ENCODE results near the gene MRPL51.
"Not testable (repeated sequence)": the region's sequence is repeated elsewhere in the genome, so short reads cannot be mapped to it uniquely, and the experiment has no call there.

MRPL51 gene

DNA sequence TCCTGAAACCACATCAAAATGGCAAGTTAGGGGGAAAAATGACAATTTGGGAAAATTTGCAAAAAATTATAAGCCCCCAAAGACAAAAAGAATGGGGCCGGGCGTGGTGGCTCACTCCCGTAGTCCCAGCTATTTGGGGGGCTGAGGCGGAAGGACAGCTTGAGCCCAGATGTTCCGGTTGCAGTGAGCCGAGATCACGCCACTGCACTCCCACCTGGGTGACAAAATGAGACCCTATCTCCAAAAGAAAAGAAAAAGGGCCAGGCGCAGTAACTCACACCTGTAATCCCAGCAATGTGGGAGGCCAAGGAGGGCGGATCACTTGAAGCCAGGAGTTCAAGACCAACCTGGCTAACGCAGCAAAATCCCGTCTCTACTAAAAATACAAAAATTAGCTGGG lies 20.6 kb downstream of the MRPL51 start:
- H3K9ac ChIP-seq (ENCODE audit: low read depth, low read length), result no peak overlapping the region
- H3K4me3 ChIP-seq (ENCODE audit: low read length), result no peak overlapping the region
- H3K4me1 ChIP-seq (ENCODE audit: insufficient read depth, low read length), result peaks cover 5% of the 10 kb centered on the region; the same call in 1 of the 2 replicates
- H3K27ac ChIP-seq (ENCODE audit: low read depth, low read length), result no peak overlapping the region
- peaks cover 6% of the 10 kb centered on the region; the same call in 1 of the 2 replicates for H3K9me3 ChIP-seq (ENCODE audit: insufficient read depth, low read depth, low read length)
- no peaks in the 10 kb centered on the region for H3K27me3 ChIP-seq (ENCODE audit: insufficient read depth, low read length)
- H3K36me3 ChIP-seq (ENCODE audit: insufficient read depth, low read length), result 0 out of 2 replicates have a peak, but pooled peaks cover 3% of the 10 kb centered on the region
- 96% methylated on average over 11 of the region's 11 CpGs for WGBS

DNA sequence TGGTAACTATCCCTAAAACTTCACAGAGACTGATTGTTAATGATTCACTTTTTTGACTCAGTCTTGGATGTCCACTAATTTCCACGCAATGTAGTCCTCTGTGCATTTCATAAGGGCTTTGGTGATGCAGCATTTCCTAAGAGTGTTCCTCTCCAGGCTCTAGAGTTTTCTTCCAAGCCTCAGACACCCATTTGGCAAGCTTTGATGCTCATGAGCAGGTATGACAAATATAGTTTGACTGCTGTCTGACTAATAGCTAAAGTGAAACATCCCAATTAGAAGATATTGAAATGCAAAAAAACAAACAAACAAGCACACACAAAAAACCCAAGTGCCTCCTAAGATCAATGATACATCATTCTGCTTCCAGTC lies 21.1 kb downstream of the MRPL51 start:
- H3K9me3 ChIP-seq (ENCODE audit: insufficient read depth, low read depth, low read length), result peaks cover 6% of the 10 kb centered on the region; the same call in 1 of the 2 replicates
- no peak overlapping the region for H3K9ac ChIP-seq (ENCODE audit: low read depth, low read length)
- H3K27ac ChIP-seq (ENCODE audit: low read depth, low read length), result no peak overlapping the region
- peaks cover 5% of the 10 kb centered on the region; the same call in 1 of the 2 replicates for H3K4me1 ChIP-seq (ENCODE audit: insufficient read depth, low read length)
- H3K27me3 ChIP-seq (ENCODE audit: insufficient read depth, low read length), result no peaks in the 10 kb centered on the region
- H3K4me3 ChIP-seq (ENCODE audit: low read length), result no peak overlapping the region
- WGBS, result 94% methylated on average over 1 of the region's 1 CpG
- 0 out of 2 replicates have a peak, but pooled peaks cover 3% of the 10 kb centered on the region for H3K36me3 ChIP-seq (ENCODE audit: insufficient read depth, low read length)

DNA sequence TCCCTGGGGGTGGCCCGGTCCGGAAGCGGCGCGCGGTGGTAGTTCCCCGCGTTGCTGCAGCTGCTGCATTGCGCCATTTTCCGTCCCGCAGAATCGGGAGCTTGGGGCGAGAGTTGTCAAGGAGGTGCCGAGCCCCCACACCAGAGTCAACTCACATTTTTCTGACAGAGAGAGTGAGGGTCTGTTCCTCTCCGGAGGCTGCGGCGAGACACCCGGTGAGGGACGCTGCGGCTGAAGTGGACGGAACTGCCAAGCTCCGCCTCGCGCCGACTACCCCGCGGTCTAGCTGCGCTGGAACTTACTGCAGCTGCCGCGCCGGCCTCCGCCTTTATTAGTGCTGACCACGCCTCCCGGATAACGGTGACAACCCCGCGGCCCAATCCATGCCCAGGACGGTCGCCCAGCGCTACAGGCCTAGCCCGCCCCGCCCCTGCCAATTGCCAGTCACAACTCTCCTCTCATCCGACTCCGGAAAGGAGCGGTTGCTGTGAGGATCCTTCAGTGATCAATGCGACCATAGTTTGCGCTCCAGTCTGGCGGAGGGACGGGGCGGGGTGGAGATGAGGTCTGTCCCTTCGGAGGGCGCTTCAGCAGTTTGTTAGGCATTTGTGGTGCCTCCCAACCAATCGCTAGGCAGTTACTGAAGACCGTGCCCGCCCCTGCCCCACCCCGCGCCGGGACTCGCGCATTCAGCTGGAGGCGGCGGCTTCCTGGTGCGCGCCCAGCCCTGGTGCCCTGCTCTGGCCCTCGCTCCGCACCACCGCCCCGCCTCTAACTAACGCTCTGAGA lies 22.5 kb downstream of the MRPL51 start, which contains the start of gene VAMP1:
Gene VAMP1, minus strand, starts transcription at position 303 of the 789 bp plus-strand sequence. Its CDS starts 146 bp downstream, at position 157.
- under 1% methylated on average over 69 of the region's 69 CpGs for WGBS
- peak within 1 kb of the TSS; percentile 89 for H3K27ac ChIP-seq (ENCODE audit: low read depth, low read length)

DNA sequence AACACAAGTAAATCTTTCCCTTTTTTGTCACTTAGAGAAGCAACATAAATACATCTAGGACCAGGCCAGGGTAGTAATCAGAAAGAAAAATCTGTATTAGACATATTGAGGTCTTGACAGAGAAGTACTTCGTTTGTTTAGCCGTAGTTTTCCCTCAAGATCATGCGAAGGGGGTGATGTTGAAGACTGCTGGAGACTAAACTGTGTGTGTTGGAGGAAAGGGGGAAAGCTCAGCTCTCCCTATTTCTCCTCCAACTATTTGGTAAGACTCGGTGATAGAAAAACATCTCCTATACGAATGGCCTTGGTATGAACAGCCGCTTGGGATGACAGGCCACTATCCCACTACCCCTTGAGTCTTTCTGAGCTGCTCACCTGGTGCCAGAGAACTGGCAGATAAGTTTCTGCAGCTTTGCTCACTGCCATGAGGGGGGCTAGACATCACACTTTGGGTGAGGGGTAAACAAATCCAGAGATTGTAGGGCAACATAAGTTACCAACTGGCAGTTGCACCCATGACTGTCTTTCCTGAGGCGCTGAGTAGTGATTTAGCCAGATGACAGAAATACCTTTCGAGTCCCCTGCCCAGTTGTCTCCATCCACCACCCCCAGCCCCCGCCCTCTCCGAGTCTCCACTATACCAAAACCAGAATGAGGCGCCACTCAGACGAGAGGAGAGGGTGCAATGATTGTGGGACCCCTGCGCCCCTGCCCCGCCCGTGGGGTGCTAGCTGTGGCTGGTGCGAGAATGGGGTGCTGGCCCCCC lies 23.3 kb downstream of the MRPL51 start:
- Histone ChIP-seq H3K4me1 (ENCODE audit: insufficient read depth, low read length) (peaks cover 5% of the 10 kb centered on the region; the same call in 1 of the 2 replicates), H3K27me3 (ENCODE audit: insufficient read depth, low read length) (no peaks in the 10 kb centered on the region), H3K9ac (ENCODE audit: low read depth, low read length) (peak overlapping the region; percentile 76), H3K4me3 (ENCODE audit: low read length) (peak overlapping the region; percentile 75), H3K27ac (ENCODE audit: low read depth, low read length) (peak overlapping the region; percentile 64), H3K36me3 (ENCODE audit: insufficient read depth, low read length) (peaks cover 10% of the 10 kb centered on the region), H3K9me3 (ENCODE audit: insufficient read depth, low read depth, low read length) (no peaks in the 10 kb centered on the region)
- WGBS, result 24% methylated on average over 16 of the region's 16 CpGs

More for the DNA sequence above, 22.5 kb downstream of the MRPL51 start, which contains the start of gene VAMP1:
- H3K9ac ChIP-seq (ENCODE audit: low read depth, low read length), result peak within 1 kb of the TSS; percentile 76
- H3K9me3 ChIP-seq (ENCODE audit: insufficient read depth, low read depth, low read length), result no peaks in the 10 kb centered on the region
- H3K27me3 ChIP-seq (ENCODE audit: insufficient read depth, low read length), result no peaks in the 10 kb centered on the region
- peaks cover 5% of the 10 kb centered on the region; the same call in 1 of the 2 replicates for H3K4me1 ChIP-seq (ENCODE audit: insufficient read depth, low read length)
- peak within 1 kb of the TSS; percentile 75 for H3K4me3 ChIP-seq (ENCODE audit: low read length)
- H3K36me3 ChIP-seq (ENCODE audit: insufficient read depth, low read length), result peaks cover 7% of the 10 kb centered on the region; the same call in 1 of the 2 replicates

DNA sequence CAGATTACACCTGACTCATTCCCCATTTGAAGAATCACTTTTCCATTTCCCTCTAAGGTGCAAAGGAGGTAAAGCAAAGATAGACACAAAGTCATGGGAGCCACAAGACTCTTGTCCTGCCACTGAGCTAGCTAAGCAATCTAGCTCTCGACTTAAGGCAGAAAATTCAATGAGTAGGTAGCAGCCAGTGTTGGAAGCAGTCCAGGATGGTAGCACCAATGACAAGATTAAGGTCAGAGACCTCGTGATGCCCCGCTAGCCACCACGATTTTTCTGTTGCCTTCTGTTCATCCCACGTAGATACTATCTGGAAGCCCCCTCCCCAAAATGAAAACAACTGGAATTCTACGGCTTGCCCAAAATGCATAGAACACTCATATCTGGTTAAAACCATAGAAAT lies 24.0 kb downstream of the MRPL51 start:
- Histone ChIP-seq H3K9ac (ENCODE audit: low read depth, low read length) (no peak overlapping the region), H3K4me3 (ENCODE audit: low read length) (0 out of 2 replicates have a peak overlapping the region, but pooled peaks have one; percentile 75), H3K27me3 (ENCODE audit: insufficient read depth, low read length) (no peaks in the 10 kb centered on the region), H3K4me1 (ENCODE audit: insufficient read depth, low read length) (peaks cover 5% of the 10 kb centered on the region; the same call in 1 of the 2 replicates), H3K27ac (ENCODE audit: low read depth, low read length) (no peak overlapping the region), H3K36me3 (ENCODE audit: insufficient read depth, low read length) (peaks cover 17% of the 10 kb centered on the region), H3K9me3 (ENCODE audit: insufficient read depth, low read depth, low read length) (no peaks in the 10 kb centered on the region)
- WGBS, result 95% methylated on average over 5 of the region's 6 CpGs

DNA sequence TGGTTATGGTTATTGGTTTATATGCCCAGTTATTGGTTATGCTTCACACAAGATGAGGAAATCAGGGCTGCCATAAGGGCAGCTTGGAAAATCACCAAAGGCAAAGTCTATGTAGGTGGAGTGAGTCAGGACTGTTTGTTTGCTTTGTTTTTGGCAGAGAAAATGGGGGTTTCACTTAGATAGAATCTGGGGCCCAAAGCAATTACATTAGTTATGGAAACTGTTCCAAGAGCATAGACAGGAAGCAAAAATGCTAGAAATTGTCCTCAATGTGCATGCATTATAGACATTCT lies 24.8 kb downstream of the MRPL51 start:
- no peak overlapping the region for H3K27ac ChIP-seq (ENCODE audit: low read depth, low read length)
- no peak overlapping the region for H3K9ac ChIP-seq (ENCODE audit: low read depth, low read length)
- peaks cover 5% of the 10 kb centered on the region; the same call in 1 of the 2 replicates for H3K4me1 ChIP-seq (ENCODE audit: insufficient read depth, low read length)
- H3K4me3 ChIP-seq (ENCODE audit: low read length), result no peak overlapping the region
- no peaks in the 10 kb centered on the region for H3K9me3 ChIP-seq (ENCODE audit: insufficient read depth, low read depth, low read length)
- no peaks in the 10 kb centered on the region for H3K27me3 ChIP-seq (ENCODE audit: insufficient read depth, low read length)
- peaks cover 26% of the 10 kb centered on the region for H3K36me3 ChIP-seq (ENCODE audit: insufficient read depth, low read length)

DNA sequence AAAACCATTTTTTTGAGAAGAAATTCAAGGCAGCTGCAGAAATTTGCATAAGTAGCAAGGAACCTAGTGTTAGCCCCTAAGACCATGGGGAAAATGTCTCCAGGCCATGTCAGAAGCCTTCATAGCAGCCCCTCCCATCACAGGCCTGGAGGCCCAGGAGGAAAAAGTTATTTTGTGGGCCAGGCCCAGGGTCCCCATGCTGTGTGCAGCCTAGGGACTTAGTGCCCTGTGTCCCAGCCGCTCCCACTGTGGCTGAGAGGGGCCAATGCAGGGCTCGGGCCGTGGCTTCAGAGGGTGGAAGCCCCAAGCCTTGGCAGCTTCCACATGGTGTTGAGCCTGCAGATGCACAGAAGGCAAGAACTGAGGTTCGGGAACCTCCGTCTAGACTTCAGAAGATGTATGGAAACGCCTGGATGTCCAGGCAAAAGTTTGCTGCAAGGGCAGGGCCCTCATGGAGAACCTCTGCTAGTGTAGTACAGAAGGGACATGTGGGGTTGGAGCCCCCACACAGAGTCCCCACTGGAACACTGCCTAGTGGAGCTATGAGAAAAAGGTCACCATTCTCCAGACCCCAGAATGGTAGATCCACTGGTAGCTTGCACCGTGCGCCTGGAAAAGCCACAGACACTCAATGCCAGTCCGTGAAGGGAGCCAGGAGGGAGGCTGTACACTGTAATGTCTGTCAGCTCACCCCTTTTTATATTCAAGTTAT lies 25.3 kb downstream of the MRPL51 start:
- WGBS, result 94% methylated on average over 9 of the region's 9 CpGs
- H3K4me1 ChIP-seq (ENCODE audit: insufficient read depth, low read length); H3K9me3 ChIP-seq (ENCODE audit: insufficient read depth, low read depth, low read length); H3K27me3 ChIP-seq (ENCODE audit: insufficient read depth, low read length); H3K27ac ChIP-seq (ENCODE audit: low read depth, low read length); H3K4me3 ChIP-seq (ENCODE audit: low read length); H3K9ac ChIP-seq (ENCODE audit: low read depth, low read length): not testable (repeated sequence)
- peaks cover 31% of the 10 kb centered on the region for H3K36me3 ChIP-seq (ENCODE audit: insufficient read depth, low read length)

DNA sequence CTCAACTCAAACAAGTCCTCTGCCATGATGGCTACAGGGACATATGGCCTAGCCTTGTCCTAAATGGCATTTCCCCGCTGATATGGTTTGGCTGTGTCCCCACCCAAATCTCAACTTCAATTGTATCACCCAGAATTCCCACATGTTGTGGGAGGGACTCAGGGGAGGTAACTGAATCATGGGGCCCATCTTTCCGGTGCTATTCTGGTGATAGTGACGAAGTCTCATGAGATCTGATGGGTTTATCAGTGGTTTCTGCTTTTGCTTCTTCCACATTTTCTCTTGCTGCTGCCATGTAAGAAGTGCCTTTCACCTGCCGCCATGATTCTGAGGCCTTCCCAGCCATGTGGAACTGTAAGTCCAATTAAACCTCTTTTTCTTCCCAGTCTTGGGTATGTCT lies 26.3 kb downstream of the MRPL51 start:
- peaks cover 40% of the 10 kb centered on the region for H3K36me3 ChIP-seq (ENCODE audit: insufficient read depth, low read length)
- not testable (repeated sequence) for H3K27ac ChIP-seq (ENCODE audit: low read depth, low read length); H3K4me1 ChIP-seq (ENCODE audit: insufficient read depth, low read length); H3K9me3 ChIP-seq (ENCODE audit: insufficient read depth, low read depth, low read length); H3K27me3 ChIP-seq (ENCODE audit: insufficient read depth, low read length); H3K9ac ChIP-seq (ENCODE audit: low read depth, low read length); H3K4me3 ChIP-seq (ENCODE audit: low read length)
- WGBS, result 80% methylated on average over 4 of the region's 4 CpGs

DNA sequence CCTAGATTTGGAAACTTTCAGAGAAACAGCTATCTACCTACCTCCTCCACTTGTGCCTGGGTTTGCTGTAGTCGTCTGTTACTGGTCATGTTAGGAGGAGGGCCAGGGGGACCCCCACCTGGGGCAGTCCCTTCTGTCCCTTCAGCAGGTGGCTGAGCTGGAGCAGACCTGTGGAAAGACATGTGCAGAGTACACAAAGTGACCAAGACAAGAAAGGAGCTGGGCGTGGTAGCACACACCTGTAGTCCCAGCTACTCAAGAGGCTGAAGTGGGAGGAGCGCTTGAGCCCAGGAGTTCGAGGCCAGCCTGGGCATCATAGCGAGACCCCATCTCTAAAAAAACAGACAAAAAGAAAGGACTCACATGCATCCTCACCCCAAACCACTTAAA lies 26.9 kb downstream of the MRPL51 start:
- no peaks in the 10 kb centered on the region for H3K9me3 ChIP-seq (ENCODE audit: insufficient read depth, low read depth, low read length)
- peaks cover 46% of the 10 kb centered on the region for H3K36me3 ChIP-seq (ENCODE audit: insufficient read depth, low read length)
- H3K4me1 ChIP-seq (ENCODE audit: insufficient read depth, low read length), result peaks cover 5% of the 10 kb centered on the region; the same call in 1 of the 2 replicates
- 94% methylated on average over 5 of the region's 5 CpGs for WGBS
- no peak overlapping the region for H3K27ac ChIP-seq (ENCODE audit: low read depth, low read length)
- H3K9ac ChIP-seq (ENCODE audit: low read depth, low read length), result no peak overlapping the region
- H3K4me3 ChIP-seq (ENCODE audit: low read length), result no peak overlapping the region
- no peaks in the 10 kb centered on the region for H3K27me3 ChIP-seq (ENCODE audit: insufficient read depth, low read length)

DNA sequence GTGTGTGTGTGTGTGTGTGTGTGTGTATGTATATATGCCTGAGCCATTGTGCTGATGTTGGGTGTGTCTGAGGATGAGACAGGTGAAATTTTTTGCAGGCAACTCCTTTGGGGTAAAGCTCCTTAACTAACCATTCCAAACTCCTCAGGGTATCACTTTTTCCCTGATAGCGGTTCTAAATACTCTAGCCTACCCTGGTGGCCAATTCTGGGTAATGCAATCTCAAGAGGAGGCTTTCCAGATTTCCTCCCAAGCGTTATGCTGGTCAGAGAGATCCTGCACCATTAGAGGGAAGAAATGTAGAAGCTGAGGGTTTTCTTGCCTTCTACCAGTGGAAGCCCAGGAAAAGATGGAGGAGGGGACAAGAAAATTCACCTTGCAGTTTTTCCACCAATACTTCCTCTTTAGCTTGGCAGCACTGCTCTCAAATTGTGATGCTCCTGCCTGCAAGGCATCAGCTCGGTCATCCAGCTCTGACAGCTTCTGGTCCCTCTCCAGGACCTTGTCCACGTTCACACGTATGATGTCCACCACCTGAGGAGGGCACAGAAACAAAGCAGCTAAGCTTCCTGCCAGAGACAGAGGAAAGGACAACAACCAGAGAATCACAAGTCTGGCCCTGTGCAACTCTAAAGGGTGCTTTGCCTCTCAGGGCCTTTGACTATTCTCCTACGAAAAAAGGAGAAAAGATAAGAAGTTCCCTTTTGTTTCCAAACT lies 27.4 kb downstream of the MRPL51 start:
- no peak overlapping the region for H3K9ac ChIP-seq (ENCODE audit: low read depth, low read length)
- H3K27ac ChIP-seq (ENCODE audit: low read depth, low read length), result no peak overlapping the region
- H3K4me3 ChIP-seq (ENCODE audit: low read length), result no peak overlapping the region
- H3K9me3 ChIP-seq (ENCODE audit: insufficient read depth, low read depth, low read length), result no peaks in the 10 kb centered on the region
- no peaks in the 10 kb centered on the region for H3K27me3 ChIP-seq (ENCODE audit: insufficient read depth, low read length)
- 66% methylated on average over 6 of the region's 6 CpGs for WGBS
- peaks cover 5% of the 10 kb centered on the region; the same call in 1 of the 2 replicates for H3K4me1 ChIP-seq (ENCODE audit: insufficient read depth, low read length)
- peaks cover 52% of the 10 kb centered on the region for H3K36me3 ChIP-seq (ENCODE audit: insufficient read depth, low read length)
